Measurements from ENCODE around the gene VCY.
"Not testable (repeated sequence)": the region's sequence is repeated elsewhere in the genome, so short reads cannot be mapped to it uniquely, and the experiment has no call there.

The VCY gene

GRCh38 chrY:13986373-13986772 lies at the start of gene VCY:
VCY (minus strand) TSS chrY:13986473; CDS start chrY:13986440, 33 bp downstream.
- DNase-seq, result not testable (repeated sequence)

- not testable (repeated sequence) for DNase-seq
These were observed 44.1 kb upstream of the VCY start for GRCh38 chrY:14030395-14030794.

GRCh38 chrY:14011916-14012315 lies 25.6 kb upstream of the VCY start:
- DNase-seq, result not testable (repeated sequence)

- DNase-seq, result not testable (repeated sequence)
These were observed 43.9 kb downstream of the VCY start for GRCh38 chrY:13942406-13942805.

Measured in activated naive CD4-positive, alpha-beta T cell treated with anti-CD3 and anti-CD28 coated beads, Interleukin-2, amount 50 U/mL, for 16 hours (primary cell).